Activated gamma-delta T cell (primary cell): Measurements from ENCODE around the gene PRKCB.
"Not testable (repeated sequence)": the region's sequence is repeated elsewhere in the genome, so short reads cannot be mapped to it uniquely, and the experiment has no call there.

Experiments used
- DNase-seq: peaks from one replicate; lab custom pipeline; 2025; lab: John Stamatoyannopoulos, UW

Gene PRKCB

DNA sequence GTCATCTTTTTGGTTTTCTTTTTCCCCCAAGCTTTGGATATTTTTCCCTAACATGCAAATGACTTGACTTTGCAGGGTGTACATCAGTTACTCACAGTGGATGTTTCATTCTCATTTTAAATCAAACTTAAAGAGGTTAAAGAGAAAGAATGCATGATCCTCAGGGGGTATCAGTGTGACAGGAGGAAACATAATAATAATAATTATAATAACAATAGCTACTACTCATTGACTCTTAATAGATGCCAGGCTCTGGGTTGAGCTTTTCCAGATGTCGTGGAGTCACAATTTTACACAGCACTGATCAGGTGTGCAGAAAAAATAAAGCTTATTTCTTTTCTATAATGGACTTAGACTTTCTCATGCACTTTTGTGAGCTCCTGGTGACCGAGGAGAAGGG lies 263.1 kb downstream of the PRKCB start:
- DNase-seq: no peak

DNA sequence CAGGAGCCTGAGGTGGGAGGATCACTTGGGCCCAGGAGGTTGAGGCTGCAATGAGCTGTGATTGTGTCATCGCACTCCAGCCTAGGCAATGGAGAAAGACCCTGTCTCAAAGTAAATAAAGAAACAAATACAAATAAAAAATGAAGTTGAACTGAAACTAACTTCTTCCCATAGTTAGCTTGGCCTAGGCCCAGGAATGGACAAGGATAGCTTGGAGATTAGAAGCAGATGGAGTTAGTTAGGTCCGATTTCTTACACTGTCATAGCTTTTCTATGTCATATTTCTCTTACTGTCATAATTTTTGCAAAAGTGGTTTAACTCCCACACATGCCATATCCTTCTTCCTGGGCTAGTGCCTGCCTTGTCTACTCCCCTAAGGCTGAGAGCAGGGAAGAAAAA lies 265.6 kb downstream of the PRKCB start:
- DNase-seq: no peak

DNA sequence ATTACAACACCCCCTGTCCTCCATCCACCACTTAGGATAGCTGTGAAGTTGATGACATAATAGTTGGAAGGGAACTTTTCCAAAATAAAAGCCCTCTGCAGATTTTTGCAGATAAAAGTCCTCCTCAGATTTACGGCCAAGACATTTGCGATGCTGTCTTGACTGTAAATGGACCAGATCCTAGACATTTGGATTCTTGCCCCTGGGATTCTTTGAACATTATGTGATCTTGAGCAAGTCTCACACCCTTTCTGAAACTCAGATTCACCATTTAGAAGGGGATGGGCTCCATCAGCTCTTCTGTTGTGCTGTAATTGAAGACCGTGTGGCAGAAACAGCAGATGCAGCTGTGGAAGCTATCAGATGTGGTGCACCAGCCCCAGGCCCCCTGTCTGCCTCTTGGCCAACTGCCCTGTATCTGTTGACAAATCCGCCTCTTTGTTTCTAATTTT lies 266.5 kb downstream of the PRKCB start:
- no peak for DNase-seq

DNA sequence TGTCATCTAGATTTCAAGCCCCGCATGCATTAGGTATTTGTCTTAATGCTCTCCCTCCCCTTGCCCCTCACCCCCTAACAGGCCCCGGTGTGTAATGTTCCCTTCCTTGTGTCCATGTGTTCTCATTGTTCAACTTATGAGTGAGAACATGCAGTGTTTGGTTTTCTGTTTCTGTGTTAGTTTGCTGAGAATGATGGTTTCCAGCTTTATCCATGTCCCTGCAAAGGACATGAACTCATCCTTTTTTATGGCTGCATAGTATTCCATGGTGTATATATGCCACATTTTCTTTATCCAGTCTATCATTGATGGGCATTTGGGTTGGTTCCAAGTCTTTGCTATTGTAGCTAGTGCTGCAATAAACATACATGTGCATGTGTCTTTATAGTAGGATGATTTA lies 269.7 kb downstream of the PRKCB start:
- DNase-seq: not testable (repeated sequence)

DNA sequence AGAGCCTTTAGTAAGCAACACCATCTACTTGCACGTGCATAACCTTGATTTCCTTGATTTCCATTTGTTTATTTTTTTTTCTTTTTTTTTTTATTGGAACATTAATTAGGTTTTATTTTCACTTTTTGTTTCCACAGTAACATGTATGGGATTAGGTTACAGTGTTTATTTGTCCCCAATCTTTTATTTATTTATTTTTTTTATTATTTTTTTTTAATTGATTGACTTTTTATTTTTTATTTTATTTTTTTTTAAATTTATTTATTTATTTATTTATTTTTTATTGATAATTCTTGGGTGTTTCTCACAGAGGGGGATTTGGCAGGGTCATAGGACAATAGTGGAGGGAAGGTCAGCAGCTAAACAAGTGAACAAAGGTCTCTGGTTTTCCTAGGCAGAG lies 272.3 kb downstream of the PRKCB start:
- DNase-seq: not testable (repeated sequence)

DNA sequence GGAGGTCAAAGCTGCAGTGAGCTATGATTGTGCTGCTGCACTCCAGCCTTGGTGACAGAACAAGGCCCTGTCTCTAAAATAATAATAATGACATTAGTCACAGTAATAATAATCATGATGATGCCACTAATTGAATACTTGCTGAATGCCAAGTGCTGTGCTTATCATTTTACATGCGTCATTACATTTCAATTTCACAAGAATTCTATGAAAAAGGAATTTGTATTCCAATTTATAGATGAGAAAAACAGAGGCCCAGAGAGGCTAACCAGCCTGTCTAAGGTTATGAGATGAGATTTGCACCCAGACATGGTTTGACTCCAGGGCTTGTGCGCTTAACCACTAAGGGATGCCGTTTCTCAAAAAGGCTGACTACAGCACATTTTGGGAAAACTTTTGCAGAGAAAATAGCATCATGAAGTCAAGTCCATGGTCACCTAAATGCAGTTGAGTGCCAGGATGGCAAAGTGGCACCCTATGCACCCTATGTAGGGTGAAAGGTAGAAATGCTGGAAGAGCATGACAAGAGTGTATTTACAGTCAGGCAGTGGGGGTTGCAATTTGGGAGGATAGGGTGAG lies 276.0 kb downstream of the PRKCB start:
- DNase-seq: no peak

DNA sequence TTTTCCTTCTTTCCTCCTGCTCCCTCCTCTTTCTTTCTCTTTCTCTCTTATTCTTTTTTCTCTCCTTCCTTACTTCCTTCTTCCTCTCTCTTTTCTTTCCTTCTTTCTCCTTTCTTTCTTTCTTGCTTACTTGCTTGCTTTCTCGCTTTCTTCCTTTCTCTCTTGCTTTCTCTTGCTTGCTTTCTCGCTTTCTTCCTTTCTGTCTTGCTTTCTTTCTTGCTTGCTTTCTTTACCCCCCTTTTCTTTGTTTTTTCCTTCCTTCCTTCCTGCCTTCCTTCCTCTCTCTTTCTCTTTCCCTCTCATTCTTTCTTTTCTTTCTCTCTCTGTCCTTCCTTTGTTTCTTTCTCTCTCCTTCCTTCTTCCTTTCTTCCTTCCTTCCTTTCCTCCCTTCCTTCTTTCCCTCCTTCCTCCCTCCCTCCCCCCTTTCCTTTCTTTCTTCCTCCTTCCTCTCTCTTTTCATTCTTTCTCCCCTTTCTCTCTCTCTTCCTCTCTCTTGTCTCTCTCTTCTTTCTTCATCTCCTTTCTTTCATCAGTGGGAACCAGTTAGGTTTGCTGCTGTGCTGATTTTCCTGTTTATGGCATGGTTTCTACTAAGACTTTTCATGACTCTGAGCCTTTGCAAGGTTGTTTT lies 277.4 kb downstream of the PRKCB start:
- DNase-seq: no peak

DNA sequence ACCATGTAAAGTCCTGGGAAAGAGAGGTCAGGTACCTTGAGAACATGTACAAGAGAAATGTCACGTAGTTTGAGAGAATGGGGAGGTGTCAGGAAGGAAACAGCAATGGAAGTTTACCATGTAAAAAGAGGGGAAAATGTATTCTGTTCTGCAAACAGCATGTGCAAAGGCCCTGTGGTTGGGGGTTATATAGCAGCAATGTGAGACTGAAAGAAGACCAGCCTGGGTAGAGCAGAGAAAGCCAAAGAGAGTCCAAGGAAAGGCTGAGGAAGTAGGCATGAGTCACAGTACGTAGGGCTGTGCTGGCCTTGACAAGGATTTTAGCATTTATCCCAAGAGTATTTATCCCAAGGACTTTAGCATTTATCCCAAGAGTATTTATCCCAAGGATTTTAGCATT lies 279.1 kb downstream of the PRKCB start:
- DNase-seq: no peak

DNA sequence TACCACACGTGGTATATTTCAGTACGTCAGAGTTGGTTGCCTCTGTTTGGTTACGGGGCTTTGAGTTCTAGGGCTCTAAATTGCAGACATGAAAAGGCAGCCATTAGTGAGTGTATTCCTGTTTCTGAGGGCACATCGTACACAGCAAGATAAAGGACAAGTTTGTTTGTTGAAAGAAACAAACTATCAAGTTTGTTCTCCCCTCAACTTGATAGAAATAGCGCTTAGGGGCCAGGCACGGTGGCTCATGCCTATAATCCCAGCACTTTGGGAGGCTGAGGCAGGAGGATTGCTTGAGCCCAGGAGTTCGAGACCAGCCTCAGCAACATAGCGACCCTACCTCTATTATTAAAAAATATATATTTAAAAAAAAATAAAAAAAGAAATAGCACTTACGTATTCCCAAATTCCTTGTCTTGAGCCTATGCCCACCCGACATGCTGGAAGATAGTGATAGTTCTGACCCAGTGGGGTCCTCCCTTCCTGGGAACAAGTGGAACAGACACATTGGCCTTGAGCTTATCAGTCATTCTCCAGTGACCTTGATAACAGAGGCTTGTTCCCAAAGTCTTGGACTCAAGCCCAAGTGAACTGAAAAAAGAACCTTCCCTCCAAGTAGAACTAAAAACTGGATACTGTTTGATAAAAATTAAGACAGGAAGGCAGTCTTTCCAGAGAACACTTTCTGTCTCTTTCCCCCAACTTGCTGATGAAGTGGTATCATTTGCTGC lies 280.4 kb downstream of the PRKCB start:
- DNase-seq: no peak

DNA sequence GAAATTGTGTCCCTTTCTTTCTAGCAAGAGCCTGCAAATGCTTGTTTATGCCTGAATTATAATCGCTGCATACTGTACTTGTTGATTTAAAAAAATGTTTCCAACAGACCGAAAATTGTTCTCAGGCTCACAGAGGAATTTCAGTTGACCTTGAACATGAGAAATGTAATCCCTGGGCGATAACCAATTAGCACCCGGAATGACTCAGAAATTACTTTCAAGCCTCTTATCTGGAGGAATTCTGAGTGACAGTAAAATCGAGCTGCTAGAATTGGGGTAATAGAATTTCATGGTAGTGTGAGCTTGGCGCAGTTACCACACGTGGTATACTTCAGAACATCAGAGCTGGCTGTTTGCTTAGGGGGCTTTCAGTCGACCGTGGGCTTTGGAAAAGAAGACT lies 281.2 kb downstream of the PRKCB start:
- no peak for DNase-seq

DNA sequence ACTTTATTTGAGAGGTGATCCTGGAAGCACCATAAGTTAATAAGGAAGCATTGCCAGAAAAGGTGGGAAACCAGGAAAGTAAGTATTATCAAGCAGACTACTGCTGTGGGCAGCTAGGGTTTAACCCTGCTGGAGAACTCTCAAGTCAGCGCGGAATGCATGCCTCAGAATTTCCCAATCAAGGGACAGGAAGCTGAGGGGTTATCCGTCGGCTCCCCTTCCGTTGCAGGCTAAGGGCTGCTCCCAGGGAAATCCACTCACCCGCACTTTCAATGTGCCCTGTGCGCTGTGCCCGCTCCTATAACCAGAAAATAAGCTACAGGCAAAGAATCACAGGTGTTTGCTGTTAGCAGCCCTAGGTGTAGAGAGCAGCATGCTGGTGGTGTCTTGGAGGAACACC lies 281.9 kb downstream of the PRKCB start:
- no peak for DNase-seq

DNA sequence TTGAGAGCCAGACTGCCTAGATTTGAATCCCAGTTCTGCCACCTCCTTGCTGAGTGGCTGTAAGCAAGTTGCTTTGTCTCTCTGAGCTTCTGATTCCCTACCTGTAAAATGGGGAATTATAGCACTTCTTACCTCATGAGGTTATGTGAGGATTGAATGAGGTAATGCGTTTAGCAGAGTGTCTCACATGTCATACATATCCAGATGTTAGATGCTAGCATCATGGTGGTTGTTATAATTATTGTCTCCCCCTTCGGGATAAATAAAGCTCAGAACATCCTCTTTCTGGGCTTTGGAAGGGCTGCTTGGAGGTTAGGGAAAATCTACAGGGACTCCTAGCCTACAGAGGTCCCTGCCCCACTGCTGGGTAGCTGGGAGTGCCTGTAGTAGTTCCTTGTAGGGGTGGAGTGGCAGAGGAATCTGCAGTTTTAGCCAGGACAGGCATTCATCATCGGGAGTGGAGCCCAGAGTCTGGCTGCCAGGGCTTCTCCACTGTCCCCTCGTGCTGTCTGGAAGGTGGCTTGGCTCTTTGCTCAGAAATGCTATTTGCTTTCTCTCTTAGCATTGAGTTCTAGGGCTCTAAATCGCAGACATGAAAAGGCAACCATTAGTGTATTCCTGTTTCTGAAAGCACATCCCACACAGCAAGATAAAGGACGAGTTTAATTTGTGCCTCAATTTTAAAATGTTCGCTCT lies 282.5 kb downstream of the PRKCB start:
- no peak for DNase-seq

DNA sequence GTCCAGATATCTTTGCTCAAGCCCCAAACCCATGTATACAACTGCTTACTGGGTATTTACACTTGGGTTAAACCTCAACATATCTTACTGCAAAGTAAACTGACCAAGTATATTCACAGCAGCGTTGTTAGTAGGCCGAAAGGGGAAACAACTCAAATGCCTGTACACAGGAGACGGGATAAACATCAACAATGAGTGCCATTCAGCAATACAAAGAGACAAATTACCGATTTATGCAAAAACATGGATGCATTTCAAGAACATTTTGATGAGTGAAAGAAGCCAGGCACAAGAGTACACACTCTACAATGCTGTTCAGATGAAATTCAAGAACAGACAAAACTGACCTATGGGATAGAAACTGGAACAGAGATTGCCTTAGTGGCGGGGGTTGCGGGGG lies 284.0 kb downstream of the PRKCB start:
- DNase-seq: no peak

DNA sequence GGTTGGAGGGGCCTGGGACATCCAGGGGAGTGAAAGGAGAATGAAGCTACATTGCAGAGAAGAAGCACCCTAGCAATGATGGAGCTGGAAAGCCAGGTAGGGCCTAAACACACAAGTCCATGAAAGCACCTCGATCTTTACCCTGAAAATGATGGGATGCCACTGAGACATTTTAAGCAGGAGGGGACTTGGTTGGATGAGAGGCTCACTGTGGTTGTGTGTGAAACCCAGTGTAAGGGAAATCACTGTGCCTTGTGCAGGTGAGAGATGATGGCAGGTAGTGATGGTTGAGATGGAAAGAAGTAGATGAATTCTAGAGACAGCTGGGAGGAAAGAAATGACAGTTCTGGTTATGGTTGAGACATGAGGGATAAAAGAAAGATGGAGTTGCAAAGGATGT lies 287.5 kb downstream of the PRKCB start:
- DNase-seq: no peak

DNA sequence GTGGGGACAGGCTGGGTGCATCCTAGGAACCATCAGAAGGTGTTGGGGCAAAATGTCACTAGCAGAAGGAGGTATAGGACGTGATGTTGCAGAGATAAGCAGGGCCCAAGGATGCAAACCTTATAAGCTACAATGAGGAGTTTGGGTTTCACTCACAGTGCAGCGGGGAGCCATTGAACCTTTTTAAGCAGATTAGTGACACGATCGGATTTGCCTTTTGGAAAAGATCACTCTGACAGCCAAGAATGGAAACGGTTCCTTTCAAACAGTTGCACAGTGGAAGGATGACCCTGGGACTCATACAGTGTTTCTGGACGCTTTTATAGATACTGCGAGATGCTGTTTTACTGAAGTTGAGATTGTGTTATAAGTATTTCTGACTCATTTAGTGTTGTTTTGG lies 288.5 kb downstream of the PRKCB start:
- no peak for DNase-seq

DNA sequence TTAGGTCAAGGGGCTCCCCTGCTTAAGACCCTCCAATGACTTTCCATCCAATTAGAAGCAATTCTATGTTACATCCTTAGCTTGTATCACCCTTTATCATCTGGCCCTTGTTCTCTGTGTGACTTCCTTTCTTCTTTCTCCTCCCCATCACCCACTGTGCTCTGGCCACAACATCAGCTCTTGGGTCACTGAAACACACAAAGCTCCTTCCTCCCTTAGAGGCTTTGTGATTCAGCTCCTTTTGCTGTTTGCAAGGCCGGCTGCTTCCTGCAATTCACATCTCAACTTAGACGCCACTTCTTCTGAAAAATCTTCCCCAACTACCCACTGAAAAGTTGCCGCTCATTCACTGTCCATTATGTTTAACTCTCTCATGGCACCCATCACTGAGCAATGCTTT lies 289.4 kb downstream of the PRKCB start:
- DNase-seq: no peak

DNA sequence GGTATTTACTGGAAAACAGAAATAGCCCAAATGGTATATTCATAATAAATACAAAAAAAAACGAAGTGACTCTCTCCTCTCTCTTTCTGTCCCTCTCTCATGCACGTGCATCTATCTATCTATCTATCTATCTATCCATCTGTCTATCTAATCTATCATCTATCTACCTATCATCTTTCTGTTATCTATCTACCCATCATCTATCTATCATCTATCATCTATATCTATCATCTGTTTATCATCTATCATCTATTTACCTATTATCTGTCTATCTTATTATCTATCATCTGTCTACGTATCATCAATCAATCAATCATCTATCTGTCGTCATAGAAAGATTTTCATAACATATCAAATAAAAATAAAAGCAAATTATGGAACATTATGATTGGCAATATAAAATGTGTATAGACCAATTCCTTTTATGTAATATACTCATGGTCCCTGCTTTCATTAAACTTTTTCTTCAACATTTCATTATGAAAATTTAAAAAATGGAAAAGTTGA lies 293.7 kb downstream of the PRKCB start:
- DNase-seq: no peak

DNA sequence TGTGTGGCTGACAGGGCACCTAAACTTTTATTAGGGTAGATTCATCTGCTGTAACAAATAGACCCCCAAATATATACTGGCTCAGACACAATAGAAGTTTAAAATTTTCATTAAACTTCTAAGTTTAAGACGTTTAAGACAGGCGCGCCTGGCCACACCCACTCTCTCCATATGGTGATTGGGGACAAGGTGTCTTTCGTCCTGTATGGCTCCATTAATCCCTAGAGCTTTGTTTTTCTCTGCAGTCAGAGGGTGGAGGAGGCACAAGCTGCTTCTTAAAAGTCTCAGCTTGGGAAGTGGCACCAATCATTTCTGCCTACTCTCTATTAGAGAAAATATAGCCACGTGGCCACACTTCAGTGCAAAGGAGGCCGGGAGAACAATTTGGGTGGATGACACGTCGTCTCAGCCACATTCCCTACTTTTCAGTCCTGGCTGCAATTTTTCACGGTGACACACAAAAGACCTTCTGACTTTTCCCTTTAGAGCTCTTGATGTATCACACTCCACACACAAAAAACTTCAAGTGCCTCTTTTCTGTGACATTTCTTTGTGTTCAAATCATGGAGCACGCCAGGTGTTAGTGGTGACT lies 294.8 kb downstream of the PRKCB start:
- no peak for DNase-seq

DNA sequence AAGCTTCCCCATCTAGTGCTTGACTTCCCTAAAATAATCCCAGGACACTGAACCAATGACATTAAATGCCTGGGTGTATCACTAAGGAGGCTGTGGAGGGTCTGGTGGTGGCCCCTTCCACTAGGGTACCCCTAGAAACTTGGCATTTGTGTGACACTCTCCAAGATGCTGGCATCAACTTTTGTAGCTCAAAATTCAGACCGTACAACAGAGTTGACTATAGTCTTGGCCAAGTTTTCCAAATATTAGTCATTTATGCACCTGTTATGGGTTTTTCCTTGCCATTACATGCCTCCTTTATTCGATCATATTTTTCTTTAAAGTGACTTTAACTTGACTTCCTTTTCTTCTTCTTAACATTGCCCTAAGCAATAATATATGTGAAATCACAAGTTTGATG lies 295.5 kb downstream of the PRKCB start:
- DNase-seq: no peak

DNA sequence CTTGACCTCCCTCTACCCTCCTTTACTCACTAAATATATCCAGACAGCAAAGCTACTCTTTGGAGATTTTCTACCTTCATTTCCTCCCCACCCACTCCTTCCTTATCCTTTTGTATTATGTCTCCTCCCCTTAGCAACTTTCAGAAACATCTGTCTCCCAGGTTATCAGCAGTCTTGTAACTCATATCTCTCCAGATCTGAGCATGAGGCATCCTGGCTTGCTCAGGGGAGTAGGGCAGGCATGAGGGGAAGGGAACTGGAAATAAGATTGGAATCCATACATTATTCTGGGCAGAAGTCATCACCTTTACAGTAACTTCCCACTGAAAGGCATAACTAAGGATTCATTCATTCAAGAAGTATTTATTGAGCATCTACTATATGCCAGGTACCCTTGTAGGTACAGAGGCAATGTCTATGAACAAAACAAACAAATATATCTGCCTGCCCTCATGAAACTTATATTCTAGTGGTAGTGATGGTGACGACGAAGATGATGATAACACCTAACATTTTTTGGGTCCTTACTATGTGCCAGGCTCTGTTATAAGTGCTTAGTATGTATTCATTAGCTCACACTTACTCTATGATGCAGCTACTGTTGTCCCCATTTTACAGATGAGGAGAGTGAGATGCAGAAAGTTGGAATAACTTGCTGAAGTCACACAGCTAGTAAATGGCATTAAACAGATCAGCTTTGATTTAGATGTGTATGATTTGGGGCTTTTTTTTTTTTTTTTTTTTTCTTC lies 296.4 kb downstream of the PRKCB start:
- no peak for DNase-seq

DNA sequence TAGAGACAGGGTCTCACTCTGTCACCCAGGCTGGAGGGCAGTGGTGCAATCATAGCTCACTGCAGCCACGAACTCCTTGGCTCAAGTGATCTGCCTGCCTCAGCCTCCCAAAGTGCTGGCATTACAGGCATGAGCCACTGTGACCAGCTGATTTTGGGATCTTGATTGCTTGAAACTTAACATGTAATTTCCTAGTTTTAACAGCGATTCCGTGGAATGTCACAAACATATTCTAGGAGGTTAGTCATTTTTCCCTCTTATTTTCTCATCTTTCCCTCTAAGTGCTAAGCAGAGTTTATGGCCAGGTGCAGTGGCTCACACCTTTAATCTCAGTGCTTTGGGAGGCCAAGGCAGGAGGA lies 297.0 kb downstream of the PRKCB start:
- DNase-seq: no peak
